NB4 (cell line): Measurements from ENCODE around the gene HERC5.

ENCODE experiments used
- POLR2A ChIP-seq: IDR thresholded peaks from 2 replicates; pipeline ENCODE4 v1.6.1; 2011; ENCODE audit warnings: mild to moderate bottlenecking; ENCODE audit not compliant: insufficient read length; ENCODE audit errors: extremely low read depth
- TF ChIP-seq, protein P1 (sequence below): IDR thresholded peaks from one replicate; pipeline ENCODE4 v1.5.1; 2012; ENCODE audit warnings: low read depth, low read length
- TF ChIP-seq, protein P2 (sequence below): IDR thresholded peaks from 2 replicates; pipeline ENCODE4 v1.6.1; 2011; ENCODE audit warnings: low read depth, low read length

- TF ChIP-seq, protein P1, sequence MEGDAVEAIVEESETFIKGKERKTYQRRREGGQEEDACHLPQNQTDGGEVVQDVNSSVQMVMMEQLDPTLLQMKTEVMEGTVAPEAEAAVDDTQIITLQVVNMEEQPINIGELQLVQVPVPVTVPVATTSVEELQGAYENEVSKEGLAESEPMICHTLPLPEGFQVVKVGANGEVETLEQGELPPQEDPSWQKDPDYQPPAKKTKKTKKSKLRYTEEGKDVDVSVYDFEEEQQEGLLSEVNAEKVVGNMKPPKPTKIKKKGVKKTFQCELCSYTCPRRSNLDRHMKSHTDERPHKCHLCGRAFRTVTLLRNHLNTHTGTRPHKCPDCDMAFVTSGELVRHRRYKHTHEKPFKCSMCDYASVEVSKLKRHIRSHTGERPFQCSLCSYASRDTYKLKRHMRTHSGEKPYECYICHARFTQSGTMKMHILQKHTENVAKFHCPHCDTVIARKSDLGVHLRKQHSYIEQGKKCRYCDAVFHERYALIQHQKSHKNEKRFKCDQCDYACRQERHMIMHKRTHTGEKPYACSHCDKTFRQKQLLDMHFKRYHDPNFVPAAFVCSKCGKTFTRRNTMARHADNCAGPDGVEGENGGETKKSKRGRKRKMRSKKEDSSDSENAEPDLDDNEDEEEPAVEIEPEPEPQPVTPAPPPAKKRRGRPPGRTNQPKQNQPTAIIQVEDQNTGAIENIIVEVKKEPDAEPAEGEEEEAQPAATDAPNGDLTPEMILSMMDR: no peak
- no peak for TF ChIP-seq POLR2A
- TF ChIP-seq, protein P2, sequence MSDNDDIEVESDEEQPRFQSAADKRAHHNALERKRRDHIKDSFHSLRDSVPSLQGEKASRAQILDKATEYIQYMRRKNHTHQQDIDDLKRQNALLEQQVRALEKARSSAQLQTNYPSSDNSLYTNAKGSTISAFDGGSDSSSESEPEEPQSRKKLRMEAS: no peak
These were observed 70.9 kb downstream of the HERC5 start for GRCh38 chr4:88527787-88528186.
